ENCODE measurements around the gene SH2D5. TPM values are rescaled to one million over a fixed set of nuclear protein-coding genes. Genes with fewer than 3 reads are reported as not detected.

The SH2D5 gene
- total and polyA plus RNA-seq, 9 donors, result 0.15 to 1.8 (median 0.65) TPM; not detected in 1

GRCh38 chr1:20689645-20690056, 42.9 kb downstream of the SH2D5 start:
- WGBS, 3 donors, result 69 to 80% (median 76%) methylated on average over 3 of the region's 3 CpGs
- no peaks in the 10 kb centered on the region for H3K36me3 ChIP-seq
- TF ChIP-seq CTCF (IDR thresholded peaks at IDR 0.05) (no peak), POLR2A (IDR thresholded peaks at IDR 0.05) (no peak), EP300 (IDR thresholded peaks at IDR 0.05) (no peak)
- no peaks in the 10 kb centered on the region for H3K27me3 ChIP-seq
- H3K9me3 ChIP-seq, result no peaks in the 10 kb centered on the region
- no peak overlapping the region for H3K27ac ChIP-seq
- no peak overlapping the region for H3K4me3 ChIP-seq
- no peak for DNase-seq
- intact Hi-C loops (cut with DNase I), result loop anchor here in 1 of 4 donors (10.0 kb wide), 1 partner anchor 685 kb away; no protein-coding TSS in a partner anchor
- no peaks in the 10 kb centered on the region for H3K4me1 ChIP-seq (ENCODE audit: insufficient read depth)

GRCh38 chr1:20686883-20687725, 45.4 kb downstream of the SH2D5 start:
- WGBS, 3 donors, result 85 to 88% (median 87%) methylated on average over 23 to 26 of the region's 26 CpGs
- Histone ChIP-seq H3K27ac (no peak overlapping the region), H3K4me3 (no peak overlapping the region), H3K36me3 (no peaks in the 10 kb centered on the region), H3K27me3 (no peaks in the 10 kb centered on the region), H3K4me1 (ENCODE audit: insufficient read depth) (no peaks in the 10 kb centered on the region), H3K9me3 (no peaks in the 10 kb centered on the region)
- intact Hi-C loops (cut with DNase I), result loop anchor here in 1 of 4 donors (10.0 kb wide), 1 partner anchor 688 kb away; no protein-coding TSS in a partner anchor
- no peak for TF ChIP-seq CTCF (IDR thresholded peaks at IDR 0.05)
- no peak for TF ChIP-seq EP300 (IDR thresholded peaks at IDR 0.05)
- TF ChIP-seq POLR2A (IDR thresholded peaks at IDR 0.05), result no peak
- no peak for DNase-seq

- 74 to 80% (median 78%) methylated on average over 12 of the region's 12 CpGs for WGBS, 3 donors
Measured at GRCh38 chr1:20685741-20686140, 46.8 kb downstream of the SH2D5 start.

GRCh38 chr1:20685099-20685662, 47.3 kb downstream of the SH2D5 start:
- no peaks in the 10 kb centered on the region for H3K9me3 ChIP-seq
- intact Hi-C loops (cut with DNase I), result loop anchor here in 1 of 4 donors (10.0 kb wide), 1 partner anchor 690 kb away; no protein-coding TSS in a partner anchor
- peak in 1 of 5 donors; percentile 40 for DNase-seq
- TF ChIP-seq CTCF (IDR thresholded peaks at IDR 0.05) (no peak), POLR2A (IDR thresholded peaks at IDR 0.05) (no peak), EP300 (IDR thresholded peaks at IDR 0.05) (no peak)
- 46 to 66% (median 53%) methylated on average over 20 to 21 of the region's 21 CpGs for WGBS, 3 donors
- no peak overlapping the region for H3K4me3 ChIP-seq
- H3K4me1 ChIP-seq (ENCODE audit: insufficient read depth), result no peaks in the 10 kb centered on the region
- H3K27ac ChIP-seq, result no peak overlapping the region
- no peaks in the 10 kb centered on the region for H3K27me3 ChIP-seq
- H3K36me3 ChIP-seq, result no peaks in the 10 kb centered on the region

More at GRCh38 chr1:20685741-20686140, 46.8 kb downstream of the SH2D5 start:
- no peaks in the 10 kb centered on the region for H3K36me3 ChIP-seq
- intact Hi-C loops (cut with DNase I), result loop anchor here in 1 of 4 donors (10.0 kb wide), 1 partner anchor 689 kb away; no protein-coding TSS in a partner anchor
- no peak overlapping the region for H3K27ac ChIP-seq
- H3K9me3 ChIP-seq, result no peaks in the 10 kb centered on the region
- no peaks in the 10 kb centered on the region for H3K4me1 ChIP-seq (ENCODE audit: insufficient read depth)
- no peak overlapping the region for H3K4me3 ChIP-seq
- H3K27me3 ChIP-seq, result no peaks in the 10 kb centered on the region
- no peak for DNase-seq
- TF ChIP-seq EP300 (IDR thresholded peaks at IDR 0.05), result no peak

All from ovary (tissue), 9 donors.